ENCODE measurements around the gene MTHFR.

Gene MTHFR

GRCh38 chr1:11805422-11806306 lies at the start of gene MTHFR, which contains the start of gene CLCN6:
Gene MTHFR, minus strand, starts transcription at chr1:11805964. Its CDS starts 2,848 bp downstream, at chr1:11803116.
Gene CLCN6, plus strand, starts transcription at chr1:11806191. Its CDS starts 72 bp downstream, at chr1:11806263.
- H3K4me1 ChIP-seq (ENCODE audit: insufficient read depth, poor library complexity, severe bottlenecking), result peaks cover 17% of the 10 kb centered on the region
- H3K36me3 ChIP-seq (ENCODE audit: low read depth), result peaks cover 44% of the 10 kb centered on the region
- TF ChIP-seq CTCF (IDR thresholded peaks at IDR 0.05; ENCODE audit: poor library complexity, severe bottlenecking), result no peak
- H3K9me3 ChIP-seq (ENCODE audit: severe bottlenecking), result no peaks in the 10 kb centered on the region
- peak; percentile 99 for DNase-seq (ENCODE audit: low spot score)
- H3K27ac ChIP-seq (ENCODE audit: poor library complexity, severe bottlenecking), result peak within 1 kb of the TSS; percentile 94
- no peaks in the 10 kb centered on the region for H3K27me3 ChIP-seq (ENCODE audit: insufficient read depth, poor library complexity, severe bottlenecking)
- ATAC-seq (ENCODE audit: low read depth), result peak; percentile 78
- peak within 1 kb of the TSS; percentile 83 for H3K4me3 ChIP-seq (ENCODE audit: severe bottlenecking)

- Histone ChIP-seq H3K36me3 (ENCODE audit: low read depth) (no peaks in the 10 kb centered on the region), H3K27me3 (ENCODE audit: insufficient read depth, poor library complexity, severe bottlenecking) (peaks cover 43% of the 10 kb centered on the region), H3K9me3 (ENCODE audit: severe bottlenecking) (no peaks in the 10 kb centered on the region), H3K4me1 (ENCODE audit: insufficient read depth, poor library complexity, severe bottlenecking) (no peaks in the 10 kb centered on the region), H3K4me3 (ENCODE audit: severe bottlenecking) (no peak overlapping the region), H3K27ac (ENCODE audit: poor library complexity, severe bottlenecking) (no peak overlapping the region)
- ATAC-seq (ENCODE audit: low read depth), result no peak
- no peak for DNase-seq (ENCODE audit: low spot score)
- no peak for TF ChIP-seq CTCF (IDR thresholded peaks at IDR 0.05; ENCODE audit: poor library complexity, severe bottlenecking)
Measured at GRCh38 chr1:11855430-11855829, 49.7 kb upstream of the MTHFR start.

GRCh38 chr1:11854519-11854918 lies 48.8 kb upstream of the MTHFR start:
- Histone ChIP-seq H3K36me3 (ENCODE audit: low read depth) (no peaks in the 10 kb centered on the region), H3K27me3 (ENCODE audit: insufficient read depth, poor library complexity, severe bottlenecking) (peaks cover 34% of the 10 kb centered on the region)

GRCh38 chr1:11851180-11851579 lies 45.4 kb upstream of the MTHFR start:
- Histone ChIP-seq H3K27me3 (ENCODE audit: insufficient read depth, poor library complexity, severe bottlenecking) (peaks cover under 1% of the 10 kb centered on the region), H3K4me3 (ENCODE audit: severe bottlenecking) (no peak overlapping the region), H3K36me3 (ENCODE audit: low read depth) (no peaks in the 10 kb centered on the region), H3K27ac (ENCODE audit: poor library complexity, severe bottlenecking) (no peak overlapping the region), H3K9me3 (ENCODE audit: severe bottlenecking) (no peaks in the 10 kb centered on the region), H3K4me1 (ENCODE audit: insufficient read depth, poor library complexity, severe bottlenecking) (no peaks in the 10 kb centered on the region)
- no peak for TF ChIP-seq CTCF (IDR thresholded peaks at IDR 0.05; ENCODE audit: poor library complexity, severe bottlenecking)
- ATAC-seq (ENCODE audit: low read depth) (no peak), DNase-seq (ENCODE audit: low spot score) (no peak)

More at GRCh38 chr1:11854519-11854918, 48.8 kb upstream of the MTHFR start:
- no peaks in the 10 kb centered on the region for H3K9me3 ChIP-seq (ENCODE audit: severe bottlenecking)
- H3K27ac ChIP-seq (ENCODE audit: poor library complexity, severe bottlenecking), result no peak overlapping the region
- no peak for TF ChIP-seq CTCF (IDR thresholded peaks at IDR 0.05; ENCODE audit: poor library complexity, severe bottlenecking)
- ATAC-seq (ENCODE audit: low read depth) (no peak), DNase-seq (ENCODE audit: low spot score) (no peak)
- no peaks in the 10 kb centered on the region for H3K4me1 ChIP-seq (ENCODE audit: insufficient read depth, poor library complexity, severe bottlenecking)
- H3K4me3 ChIP-seq (ENCODE audit: severe bottlenecking), result no peak overlapping the region

- H3K4me1 ChIP-seq (ENCODE audit: insufficient read depth, poor library complexity, severe bottlenecking), result no peaks in the 10 kb centered on the region
- H3K9me3 ChIP-seq (ENCODE audit: severe bottlenecking), result no peaks in the 10 kb centered on the region
- H3K27me3 ChIP-seq (ENCODE audit: insufficient read depth, poor library complexity, severe bottlenecking), result no peaks in the 10 kb centered on the region
- TF ChIP-seq CTCF (IDR thresholded peaks at IDR 0.05; ENCODE audit: poor library complexity, severe bottlenecking), result no peak
- DNase-seq (ENCODE audit: low spot score) (no peak), ATAC-seq (ENCODE audit: low read depth) (no peak)
- H3K27ac ChIP-seq (ENCODE audit: poor library complexity, severe bottlenecking), result no peak overlapping the region
- no peak overlapping the region for H3K4me3 ChIP-seq (ENCODE audit: severe bottlenecking)
- H3K36me3 ChIP-seq (ENCODE audit: low read depth), result 0 out of 2 replicates have a peak, but pooled peaks cover 3% of the 10 kb centered on the region
Measured at GRCh38 chr1:11850156-11850555, 44.4 kb upstream of the MTHFR start.

Measured in RWPE2 (cell line).